AG09309 (cell line): Measurements from ENCODE around the gene HAP1.

Experiments used
- DNase-seq: peaks from one replicate; pipeline ENCODE4 v3.0.0-alpha.2; 2010; ENCODE audit warnings: low read depth
- H3K4me3 ChIP-seq: 2 replicates; pipeline ENCODE4 v1.5.1; 2011; ENCODE audit warnings: mild to moderate bottlenecking, low read depth, low read length, moderate library complexity; ENCODE audit not compliant: control insufficient read depth
- CTCF ChIP-seq: IDR thresholded peaks from 2 replicates; pipeline ENCODE4 v1.5.1; 2011; ENCODE audit warnings: mild to moderate bottlenecking, low read depth, low read length, inconsistent platforms; ENCODE audit not compliant: insufficient read depth, control insufficient read depth; ENCODE audit errors: missing control alignments

The HAP1 gene

DNA sequence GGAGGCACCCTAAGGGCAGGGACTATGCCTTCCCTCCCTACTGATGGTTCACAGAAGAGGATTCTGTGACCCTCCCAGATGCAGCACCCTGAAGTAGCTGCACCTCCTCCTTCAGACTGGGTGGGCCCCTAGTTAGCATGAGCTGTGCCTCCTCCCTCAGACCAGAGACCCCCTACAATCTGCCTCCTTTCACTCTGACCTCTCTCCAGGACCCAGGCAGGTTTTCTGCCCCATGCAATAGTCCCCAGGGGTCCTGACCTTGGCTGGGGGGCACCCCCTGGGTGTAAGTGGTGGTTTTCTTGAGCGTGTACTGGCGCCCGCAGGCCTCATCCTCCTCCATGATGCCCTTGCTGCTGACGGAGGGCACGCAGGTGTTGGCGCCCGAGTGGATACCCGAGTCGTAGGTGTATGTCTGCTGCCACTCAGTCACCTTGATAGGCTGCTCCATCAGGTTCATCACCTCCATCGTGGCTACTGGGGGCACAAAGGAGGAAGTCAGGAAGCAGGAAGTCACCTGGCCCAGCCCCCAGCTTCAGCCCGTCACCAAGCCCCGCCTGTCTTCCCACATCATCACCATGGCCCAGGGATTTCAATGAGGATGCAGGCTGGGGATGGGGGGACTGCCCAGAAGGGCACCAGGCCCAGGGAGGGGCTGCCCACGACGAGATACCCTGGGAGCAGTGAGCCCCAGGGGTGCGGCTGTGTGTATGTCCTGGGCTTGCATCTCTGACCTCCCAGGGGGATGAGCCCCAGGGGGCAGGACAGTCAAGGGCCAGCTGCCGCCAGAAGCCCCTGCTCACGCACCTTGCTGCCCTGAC, 37.2 kb upstream of the HAP1 start:
- no peak for DNase-seq
- no peak for TF ChIP-seq CTCF
- no peak overlapping the region for H3K4me3 ChIP-seq

- no peak for DNase-seq
- TF ChIP-seq CTCF, result no peak
- H3K4me3 ChIP-seq, result no peak overlapping the region
These were observed 35.5 kb upstream of the HAP1 start for GRCh38 chr17:41769985-41770384.

DNA sequence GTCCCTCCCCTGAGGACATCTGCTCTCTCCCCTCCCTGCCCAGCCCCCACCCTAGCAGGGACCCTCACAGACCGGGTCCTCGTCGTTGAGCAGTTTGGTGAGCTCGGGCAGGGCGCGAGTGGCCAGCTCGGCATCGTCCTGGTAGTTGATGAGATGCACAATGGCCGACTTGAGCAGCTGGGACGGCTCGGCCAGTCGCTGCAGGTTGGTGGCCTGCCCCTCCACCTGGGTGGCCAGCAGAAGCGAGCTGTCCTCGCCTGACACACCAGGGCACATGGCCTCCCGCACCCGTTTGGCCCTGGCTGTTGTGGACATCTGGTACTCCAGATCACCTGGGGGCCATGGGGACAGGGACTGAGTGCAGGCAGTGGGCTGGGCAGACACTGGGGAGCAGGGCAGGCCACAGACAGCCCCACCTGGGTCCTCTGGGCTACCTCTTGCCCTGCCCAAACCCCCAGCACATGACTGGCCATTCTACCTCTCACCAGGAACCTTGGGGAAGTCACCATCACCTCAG, 35.0 kb upstream of the HAP1 start:
- H3K4me3 ChIP-seq, result no peak overlapping the region
- DNase-seq, result no peak
- no peak for TF ChIP-seq CTCF

DNA sequence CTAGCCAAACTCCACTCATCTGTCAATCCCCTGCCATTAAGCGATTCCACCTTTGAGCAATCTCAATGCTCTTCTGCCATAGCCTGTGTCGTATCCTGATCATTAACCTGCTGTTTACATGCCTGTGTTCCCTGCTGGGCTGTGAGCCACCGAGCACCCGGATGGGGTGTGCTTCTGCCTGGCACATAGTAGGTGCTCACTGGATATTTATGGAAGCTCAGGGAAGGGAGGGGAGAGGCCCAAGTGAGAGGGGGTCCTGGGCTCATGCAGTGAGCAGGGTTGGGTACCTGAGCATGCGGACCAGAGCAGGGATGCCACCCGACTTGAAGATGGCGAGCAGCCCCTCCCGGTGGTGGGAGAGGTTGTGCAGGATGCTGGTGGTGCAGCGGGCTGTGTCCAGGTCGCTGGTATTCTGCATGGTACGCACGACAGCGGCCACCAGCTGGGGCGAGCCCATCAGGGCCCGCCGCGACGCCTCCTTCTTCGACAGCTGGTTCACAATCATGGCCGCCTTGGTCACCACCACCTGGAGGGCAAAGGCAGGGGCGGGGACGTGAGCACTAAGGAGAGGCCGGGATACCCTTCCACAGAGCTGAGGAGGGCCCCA, 34.3 kb upstream of the HAP1 start:
- TF ChIP-seq CTCF, result no peak
- H3K4me3 ChIP-seq, result no peak overlapping the region
- no peak for DNase-seq

DNA sequence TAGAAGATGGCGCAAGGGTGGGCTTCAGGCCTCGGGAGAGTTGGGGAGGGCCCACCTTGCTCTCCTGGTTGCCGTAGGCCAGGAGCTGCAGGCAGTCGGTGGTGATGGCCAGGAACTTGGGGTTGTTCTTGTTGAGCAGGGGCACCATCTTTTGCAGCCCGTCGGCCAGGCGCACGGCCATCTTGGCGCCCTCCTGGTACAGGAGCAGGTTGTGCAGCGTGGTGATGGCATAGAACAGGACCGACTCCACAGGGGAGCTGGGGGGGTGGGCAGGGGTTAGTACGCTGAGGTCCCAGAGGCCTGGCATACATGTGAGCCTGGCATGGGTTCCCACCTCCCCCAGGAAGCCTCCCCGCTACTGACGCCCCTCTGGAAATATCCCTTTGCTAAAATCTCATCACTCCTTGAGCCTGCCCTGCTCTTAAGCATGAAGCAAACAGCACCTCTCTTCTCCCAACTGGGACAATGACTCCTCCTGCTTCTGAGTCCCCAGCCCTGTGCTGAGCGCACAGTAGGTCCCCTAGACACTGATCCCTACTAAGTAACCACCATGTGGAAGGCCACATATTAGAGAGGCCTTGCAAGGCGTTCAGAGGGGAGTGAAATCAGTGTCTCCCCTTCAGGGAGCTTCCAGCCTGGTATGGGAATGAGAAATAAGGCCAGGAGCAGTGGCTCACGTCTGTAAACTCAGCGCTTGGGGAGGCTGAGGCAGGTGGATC, 33.0 kb upstream of the HAP1 start:
- TF ChIP-seq CTCF, result no peak
- DNase-seq, result no peak
- H3K4me3 ChIP-seq, result no peak overlapping the region

DNA sequence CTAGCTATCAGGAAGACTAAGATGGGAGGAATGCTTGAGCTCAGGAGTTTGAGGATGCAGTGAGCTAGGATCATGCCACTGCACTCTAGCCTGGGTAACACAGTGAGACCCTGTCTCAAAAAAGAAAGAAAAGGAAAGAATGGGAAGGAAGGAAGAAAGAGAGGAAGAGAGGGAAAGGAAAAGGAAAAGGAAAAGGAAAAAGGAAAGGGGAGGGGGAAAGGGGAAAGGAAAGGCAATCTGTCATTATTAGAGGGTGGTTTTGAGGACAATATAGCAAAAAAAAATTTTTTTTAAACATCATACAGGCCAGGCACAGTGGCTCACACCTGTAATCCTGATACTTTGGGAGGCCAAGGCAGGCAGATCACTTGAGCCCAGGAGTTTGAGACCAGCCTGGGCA, 31.7 kb upstream of the HAP1 start:
- no peak overlapping the region for H3K4me3 ChIP-seq
- DNase-seq, result no peak
- no peak for TF ChIP-seq CTCF
